SIG-M5 treated with dmso at 0.1 percent for 504 hours (cell line): Measurements from ENCODE around the gene KPNA4.
"Not testable (repeated sequence)": the region's sequence is repeated elsewhere in the genome, so short reads cannot be mapped to it uniquely, and the experiment has no call there.

ENCODE experiments used
- DNase-seq: peaks from one replicate; lab custom pipeline; 2025; ENCODE audit not compliant: unreplicated experiment; lab: John Stamatoyannopoulos, UW

Gene KPNA4

DNA sequence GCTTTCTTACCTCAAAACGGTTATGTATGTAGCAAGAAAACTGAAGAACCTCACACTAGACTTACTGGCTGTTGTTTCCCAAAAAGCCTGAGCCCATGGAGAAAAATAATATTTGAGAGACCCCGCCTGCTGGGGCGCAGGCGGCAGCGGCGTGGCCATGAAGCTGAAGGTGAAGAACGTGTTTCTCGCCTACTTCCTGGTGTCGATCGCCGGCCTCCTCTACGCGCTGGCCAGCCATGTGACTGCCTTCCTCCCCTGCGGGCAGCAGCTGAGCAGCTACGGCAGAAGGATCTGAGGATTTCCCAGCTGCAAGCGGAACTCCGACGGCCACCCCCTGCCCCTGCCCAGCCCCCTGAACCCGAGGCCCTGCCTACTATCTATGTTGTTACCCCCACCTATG, 113.1 kb downstream of the KPNA4 start:
- DNase-seq, result not testable (repeated sequence)

DNA sequence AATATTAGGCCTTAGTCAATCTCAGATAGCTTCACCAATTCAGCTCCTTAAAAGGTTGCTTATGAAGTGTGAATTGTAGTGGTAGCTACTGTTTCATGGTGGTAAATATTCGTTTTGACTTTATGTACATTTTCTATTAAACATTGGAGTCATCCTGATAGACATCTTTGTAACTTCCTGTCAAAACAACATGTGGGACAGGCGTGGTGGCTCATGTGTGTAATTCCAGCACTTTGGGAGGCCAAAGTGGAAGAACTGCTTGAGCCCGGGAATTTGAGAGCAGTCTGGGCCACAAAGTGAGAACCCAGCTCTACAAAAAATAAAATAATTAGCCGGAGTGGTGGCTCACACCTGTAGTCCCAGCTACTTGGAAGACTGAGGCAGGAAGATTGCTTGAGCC, 113.8 kb downstream of the KPNA4 start:
- no peak for DNase-seq

DNA sequence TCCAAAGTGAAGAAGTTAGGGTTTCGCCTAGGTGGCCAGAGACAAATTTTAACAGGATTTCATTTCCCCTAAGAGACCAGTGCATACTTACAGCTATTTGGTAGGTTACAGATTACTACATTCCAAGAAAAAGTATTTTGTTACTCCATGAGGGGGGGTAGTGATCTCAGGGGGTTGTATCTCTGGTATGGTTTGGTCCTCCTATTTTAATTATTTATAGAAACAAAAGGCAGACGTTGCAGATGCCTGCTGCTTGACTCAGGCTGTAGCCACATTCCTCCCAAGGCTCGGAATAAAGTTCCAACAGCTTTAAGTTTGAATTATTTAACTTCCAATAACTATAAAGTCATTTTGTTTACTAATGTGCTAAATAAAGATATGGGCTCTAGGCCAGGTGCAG, 114.5 kb downstream of the KPNA4 start:
- no peak for DNase-seq

DNA sequence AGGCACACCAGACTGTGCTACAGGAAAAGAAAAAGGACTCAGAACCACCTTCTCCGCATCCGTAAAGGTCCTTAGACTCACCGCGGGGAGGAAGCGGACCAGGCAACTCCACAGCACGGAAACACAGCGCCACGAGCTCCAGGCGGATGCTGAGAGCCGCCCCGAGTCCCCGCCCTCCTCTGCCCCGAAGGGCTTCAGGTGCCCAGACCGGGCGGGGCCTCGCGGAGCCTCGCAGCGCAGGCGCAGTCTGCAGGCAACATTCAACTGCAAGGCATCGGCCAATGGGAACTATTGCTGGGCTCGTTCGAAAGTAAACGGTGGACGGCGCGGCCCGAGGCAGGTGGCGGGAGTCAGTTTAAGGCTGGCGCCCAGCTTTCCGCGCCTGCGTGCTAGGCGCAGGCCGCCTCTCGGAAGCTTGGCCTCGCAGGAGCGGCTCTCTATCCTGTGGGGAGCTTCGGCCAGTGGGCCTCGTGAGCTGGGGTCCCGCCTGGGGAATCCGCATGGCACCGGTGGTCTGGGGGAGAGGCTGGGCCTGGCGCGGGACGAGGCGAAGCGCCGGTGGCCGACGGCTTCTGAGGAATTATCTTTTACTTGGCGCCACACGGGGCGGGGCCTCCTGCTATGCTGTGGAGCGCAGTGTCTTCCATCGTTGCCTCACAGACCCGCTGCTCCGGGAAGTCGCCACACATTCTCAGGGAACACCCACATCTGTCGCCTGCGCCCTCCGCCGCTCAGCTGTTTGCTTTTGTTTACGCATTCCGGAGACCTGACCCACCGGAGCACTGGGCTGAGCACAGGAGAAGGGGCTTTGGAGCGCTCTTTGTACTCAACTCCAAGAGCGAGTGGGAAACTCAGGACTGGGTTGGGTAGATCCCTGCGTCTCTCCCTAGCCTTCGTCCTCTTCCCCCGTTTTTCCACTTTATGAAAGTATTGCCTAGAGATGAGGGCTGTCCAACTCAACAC, 115.5 kb downstream of the KPNA4 start, which contains the start of gene TRIM59:
TSS of gene TRIM59 (minus strand) at position 151 of the 963 bp plus-strand sequence. CDS start 10,603 bp downstream, outside the sequence.
- peak; percentile 94 for DNase-seq

DNA sequence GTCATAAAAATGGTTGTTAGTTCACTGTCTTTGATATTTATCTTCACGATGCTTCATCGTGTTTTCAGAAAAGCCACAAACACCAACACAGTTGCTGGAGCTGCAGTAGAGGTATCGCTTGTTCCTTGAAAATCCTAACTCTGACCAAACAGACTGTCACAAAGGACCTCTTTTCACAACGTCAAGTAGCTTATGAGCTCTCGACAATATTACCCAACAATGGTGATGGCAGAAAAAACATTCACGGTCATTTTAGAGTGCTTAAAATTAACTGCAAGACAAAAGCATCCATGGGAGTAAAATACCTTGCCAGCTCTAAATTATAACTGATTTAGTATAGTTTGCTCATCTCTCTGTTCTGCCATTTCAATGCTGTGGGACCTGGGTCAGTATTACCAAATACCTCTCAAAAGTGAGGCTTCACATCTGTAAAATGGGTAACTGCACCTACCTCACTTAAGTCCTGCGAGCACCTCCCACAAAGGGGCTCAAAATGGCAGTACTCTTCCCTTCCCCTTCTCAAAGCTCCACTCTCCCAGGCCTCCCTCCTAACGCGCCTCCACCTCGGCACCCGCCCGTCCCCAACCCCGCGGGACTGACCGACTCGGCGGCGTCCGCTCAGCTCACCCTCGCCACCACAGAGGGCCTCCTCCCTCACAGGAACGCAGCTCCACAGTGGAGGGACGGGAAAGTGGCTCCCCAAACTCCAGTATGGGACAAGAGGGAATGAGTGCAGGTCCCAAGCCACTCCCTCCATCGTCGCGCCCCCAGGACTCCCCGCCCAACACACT, 116.3 kb downstream of the KPNA4 start:
- DNase-seq, result peak; percentile 72

DNA sequence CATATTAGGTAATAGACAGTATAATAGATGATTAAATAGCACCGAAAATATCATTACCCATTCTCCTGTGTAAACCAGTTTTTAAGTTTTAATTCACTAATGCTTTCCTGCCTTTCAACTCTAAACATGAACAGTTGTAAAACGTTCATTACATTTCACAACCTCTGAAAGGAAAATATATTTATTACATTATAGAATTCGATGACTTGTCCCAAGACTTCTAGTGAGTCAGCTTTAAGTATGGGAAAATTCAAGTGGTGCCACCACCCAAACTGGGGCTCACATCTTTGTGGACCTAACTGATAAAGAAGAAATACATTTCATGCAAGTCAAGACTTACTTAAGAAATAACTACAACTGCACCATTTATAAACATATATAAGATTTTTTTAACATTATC, 117.8 kb downstream of the KPNA4 start:
- no peak for DNase-seq

DNA sequence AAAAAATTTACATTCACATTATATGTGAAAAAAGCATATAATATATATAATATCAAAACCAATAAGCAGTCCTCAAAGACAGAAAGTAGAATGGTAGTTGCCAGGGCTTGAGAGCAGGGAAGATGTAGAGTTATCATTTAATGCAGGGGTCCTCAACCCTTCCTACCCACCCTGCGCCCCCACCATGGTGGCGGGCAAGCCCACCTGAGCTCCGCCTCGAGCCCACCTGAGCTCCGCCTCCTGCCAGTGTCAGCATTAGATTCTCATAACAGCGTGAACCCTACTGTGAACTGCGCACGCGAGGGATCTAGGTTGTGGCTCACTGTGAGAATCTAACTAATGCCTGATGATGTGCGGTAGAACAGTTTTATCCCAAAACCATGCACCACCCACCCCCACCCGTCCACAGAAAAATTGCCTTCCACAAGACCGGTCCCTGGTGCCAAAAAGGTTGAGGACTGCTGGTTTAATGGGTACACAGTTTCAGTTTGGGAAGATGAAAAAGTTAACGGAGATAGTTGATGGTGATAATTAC, 118.8 kb downstream of the KPNA4 start:
- no peak for DNase-seq

DNA sequence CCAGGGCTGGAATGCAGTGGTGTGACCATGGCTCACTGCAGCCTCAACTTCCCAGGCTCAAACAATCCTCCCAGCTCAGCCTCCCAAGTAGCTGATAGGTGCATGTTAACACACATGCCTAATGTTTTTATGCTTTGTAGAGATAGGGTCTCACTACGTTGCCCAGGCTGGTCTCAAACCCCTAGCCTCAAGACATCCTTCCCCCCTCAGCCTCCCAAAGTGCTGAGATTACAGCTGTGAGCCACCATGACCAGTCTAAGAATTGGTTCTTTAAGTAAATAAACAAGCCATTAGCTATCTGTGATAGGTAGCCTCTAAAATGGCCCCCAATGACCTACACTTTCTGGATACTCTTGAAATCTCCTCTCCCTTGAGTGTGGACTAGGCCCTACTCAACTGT, 119.5 kb downstream of the KPNA4 start:
- DNase-seq, result no peak
